K562 (cell line): ENCODE measurements around the gene RALB. TPM values are rescaled to one million over a fixed set of nuclear protein-coding genes. Genes with fewer than 3 reads are reported as not detected.

Experiments
- CBFA2T3 ChIP-seq: fragments of 450-650 bp; IDR thresholded peaks from 2 replicates; pipeline ENCODE4 v1.6.1; 2017
- CREB1 ChIP-seq, 2 experiments: sonication (generic) in 1 of 2; formaldehyde crosslinking in 1 of 2; IDR thresholded peaks; 2 replicates each; pipeline versions ENCODE4 v1.6.1 to v1.8.0; 2012 to 2022; ENCODE audit warnings: inconsistent platforms in 1 of 2, mild to moderate bottlenecking in 1 of 2, missing genetic modification reagents in 1 of 2, moderate library complexity in 1 of 2
- ESRRB ChIP-seq: fragments of 250-450 bp; sonication (Bioruptor Pico); IDR thresholded peaks from 2 replicates; pipeline ENCODE4 v1.5.0; 2020; ENCODE audit warnings: mild to moderate bottlenecking, moderate library complexity, borderline replicate concordance
- GABPB1 ChIP-seq: sonication (generic); formaldehyde crosslinking; IDR thresholded peaks from 2 replicates; pipeline ENCODE4 v1.8.0; 2022; ENCODE audit warnings: mild to moderate bottlenecking, missing genetic modification reagents
- HDAC8 ChIP-seq: fragments of 450-650 bp; IDR thresholded peaks from 2 replicates; pipeline ENCODE4 v1.6.1; 2016; ENCODE audit warnings: mild to moderate bottlenecking, missing genetic modification characterization, moderate library complexity, missing compliant biosample characterization
- KAT2B ChIP-seq: IDR thresholded peaks from one replicate; pipeline ENCODE4 v1.6.1; 2012; ENCODE audit warnings: low read depth, mild to moderate bottlenecking, control low read depth, inconsistent platforms, low read length, moderate library complexity
- MCM2 ChIP-seq: fragments of 450-650 bp; IDR thresholded peaks from 2 replicates; pipeline ENCODE4 v1.6.1; 2017; ENCODE audit warnings: low read depth, mild to moderate bottlenecking
- POLR3G ChIP-seq: IDR thresholded peaks from 2 replicates; pipeline ENCODE4 v1.6.1; 2011; ENCODE audit not compliant: insufficient read length, insufficient replicate concordance; ENCODE audit errors: extremely low read depth
- RUNX1 ChIP-seq: sonication (generic); IDR thresholded peaks from 2 replicates; pipeline ENCODE4 v1.6.1; 2016; ENCODE audit warnings: antibody characterized with exemption, low read depth
- ZC3H8 ChIP-seq: fragments of 450-650 bp; IDR thresholded peaks from 2 replicates; pipeline ENCODE4 v1.6.1; 2017
- polyA plus RNA-seq, 8 experiments: library from polyadenylated mRNA; depleted of rRNA in 4 of 8; stranded (reverse) in 5 of 8; unstranded in 3 of 8; fragments of >200 nt; fragmentation: Nextera tagmentation in 2 of 8; fragmentation: Illumina TruSeq in 1 of 8; extraction: Ambion mirVana in 2 of 8; extraction: Trizol in 1 of 8; gene quantifications; 2 replicates each; pipeline versions ENCODE4 v1.2.1 to v1.2.3, GENCODE V29; 2011 to 2014; ENCODE audit warnings: inconsistent platforms in 1 of 8, missing spikeins in 1 of 8
- total RNA-seq, 7 experiments: library from RNA; depleted of rRNA in 6 of 7; stranded (reverse); fragments of >200 nt in 6 of 7; fragmentation: Illumina TruSeq in 2 of 7; extraction: Trizol in 2 of 7; gene quantifications; 2 replicates each; pipeline versions ENCODE4 v1.2.1 to v1.2.3, GENCODE V29; 2011 to 2021; ENCODE audit warnings: low replicate concordance in 1 of 7
- TF ChIP-seq, protein P1 (sequence below), 2 experiments: fragments of 450-650 bp in 1 of 2; sonication (generic) in 1 of 2; formaldehyde crosslinking in 1 of 2; IDR thresholded peaks; 2 replicates each; pipeline versions ENCODE4 v1.7.1 to v1.9.0; 2016 to 2022; ENCODE audit warnings: inconsistent platforms in 1 of 2, mild to moderate bottlenecking in 1 of 2, missing genetic modification reagents in 1 of 2
- TF ChIP-seq, protein P2 (sequence below): IDR thresholded peaks from 3 replicates; pipeline ENCODE4 v1.6.1; 2011; ENCODE audit warnings: borderline replicate concordance, mild to moderate bottlenecking, moderate library complexity; ENCODE audit not compliant: insufficient read length; ENCODE audit errors: extremely low read depth
- TF ChIP-seq, protein P3 (sequence below), 2 experiments: fragments of 450-650 bp; IDR thresholded peaks; 2 replicates each; pipeline ENCODE4 v1.6.1; 2016

RALB gene
- total and polyA plus RNA-seq, 9 of the 15 experiments (the other 6 are each of a cell fraction or from before 2014, with no cell fraction given) = 14.8 to 65.6 (median 38.4) TPM

DNA sequence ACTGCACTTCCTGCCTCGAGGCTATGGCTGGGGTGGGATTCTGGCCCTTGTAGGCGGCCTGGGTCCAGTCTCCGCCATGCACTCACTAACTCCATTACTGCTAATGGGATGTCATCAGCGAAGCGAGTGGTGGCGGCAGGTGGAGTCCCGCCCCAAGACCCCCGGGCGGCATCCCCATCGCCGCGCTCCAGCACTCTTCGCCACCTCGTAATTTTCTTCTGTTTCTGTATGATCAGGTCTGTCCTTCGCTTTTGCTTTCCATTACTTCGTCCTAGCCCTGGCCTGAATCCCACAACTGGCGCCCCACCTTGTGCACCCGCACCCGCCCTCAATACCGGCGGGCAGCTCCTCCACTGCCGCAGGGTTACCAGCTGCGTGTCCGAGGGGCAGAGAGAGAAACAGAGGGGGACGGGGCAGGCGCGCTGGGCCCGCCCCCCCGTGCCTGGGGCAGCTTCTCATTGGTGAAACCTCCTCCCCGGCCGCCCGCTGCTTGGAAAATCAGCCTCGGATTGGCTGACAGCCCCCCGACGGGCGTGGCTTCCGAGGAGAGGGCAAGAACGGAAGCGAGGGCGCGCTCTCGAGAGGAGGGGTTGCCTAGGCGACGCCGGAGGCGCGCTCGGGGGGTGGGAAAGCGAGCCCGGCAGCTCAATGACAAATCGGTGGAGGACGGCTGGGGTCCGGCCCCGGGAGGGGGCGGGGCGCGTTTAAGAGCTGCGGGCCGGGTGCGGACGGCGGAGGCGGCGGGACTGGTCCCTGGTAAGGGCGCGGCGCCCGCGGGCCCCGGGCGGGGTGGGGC, at the start of gene RALB (continued):
- TF ChIP-seq, protein P1, sequence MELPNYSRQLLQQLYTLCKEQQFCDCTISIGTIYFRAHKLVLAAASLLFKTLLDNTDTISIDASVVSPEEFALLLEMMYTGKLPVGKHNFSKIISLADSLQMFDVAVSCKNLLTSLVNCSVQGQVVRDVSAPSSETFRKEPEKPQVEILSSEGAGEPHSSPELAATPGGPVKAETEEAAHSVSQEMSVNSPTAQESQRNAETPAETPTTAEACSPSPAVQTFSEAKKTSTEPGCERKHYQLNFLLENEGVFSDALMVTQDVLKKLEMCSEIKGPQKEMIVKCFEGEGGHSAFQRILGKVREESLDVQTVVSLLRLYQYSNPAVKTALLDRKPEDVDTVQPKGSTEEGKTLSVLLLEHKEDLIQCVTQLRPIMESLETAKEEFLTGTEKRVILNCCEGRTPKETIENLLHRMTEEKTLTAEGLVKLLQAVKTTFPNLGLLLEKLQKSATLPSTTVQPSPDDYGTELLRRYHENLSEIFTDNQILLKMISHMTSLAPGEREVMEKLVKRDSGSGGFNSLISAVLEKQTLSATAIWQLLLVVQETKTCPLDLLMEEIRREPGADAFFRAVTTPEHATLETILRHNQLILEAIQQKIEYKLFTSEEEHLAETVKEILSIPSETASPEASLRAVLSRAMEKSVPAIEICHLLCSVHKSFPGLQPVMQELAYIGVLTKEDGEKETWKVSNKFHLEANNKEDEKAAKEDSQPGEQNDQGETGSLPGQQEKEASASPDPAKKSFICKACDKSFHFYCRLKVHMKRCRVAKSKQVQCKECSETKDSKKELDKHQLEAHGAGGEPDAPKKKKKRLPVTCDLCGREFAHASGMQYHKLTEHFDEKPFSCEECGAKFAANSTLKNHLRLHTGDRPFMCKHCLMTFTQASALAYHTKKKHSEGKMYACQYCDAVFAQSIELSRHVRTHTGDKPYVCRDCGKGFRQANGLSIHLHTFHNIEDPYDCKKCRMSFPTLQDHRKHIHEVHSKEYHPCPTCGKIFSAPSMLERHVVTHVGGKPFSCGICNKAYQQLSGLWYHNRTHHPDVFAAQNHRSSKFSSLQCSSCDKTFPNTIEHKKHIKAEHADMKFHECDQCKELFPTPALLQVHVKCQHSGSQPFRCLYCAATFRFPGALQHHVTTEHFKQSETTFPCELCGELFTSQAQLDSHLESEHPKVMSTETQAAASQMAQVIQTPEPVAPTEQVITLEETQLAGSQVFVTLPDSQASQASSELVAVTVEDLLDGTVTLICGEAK (IDR thresholded peaks at IDR 0.05) = peak; percentile 36; the same call in 1 of the 2 replicates
- TF ChIP-seq, protein P1 (CRISPR knock-in tag; IDR thresholded peaks at IDR 0.05) = 0 out of 2 replicates have a peak, but pooled peaks have one; percentile 34
- TF ChIP-seq, protein P2, sequence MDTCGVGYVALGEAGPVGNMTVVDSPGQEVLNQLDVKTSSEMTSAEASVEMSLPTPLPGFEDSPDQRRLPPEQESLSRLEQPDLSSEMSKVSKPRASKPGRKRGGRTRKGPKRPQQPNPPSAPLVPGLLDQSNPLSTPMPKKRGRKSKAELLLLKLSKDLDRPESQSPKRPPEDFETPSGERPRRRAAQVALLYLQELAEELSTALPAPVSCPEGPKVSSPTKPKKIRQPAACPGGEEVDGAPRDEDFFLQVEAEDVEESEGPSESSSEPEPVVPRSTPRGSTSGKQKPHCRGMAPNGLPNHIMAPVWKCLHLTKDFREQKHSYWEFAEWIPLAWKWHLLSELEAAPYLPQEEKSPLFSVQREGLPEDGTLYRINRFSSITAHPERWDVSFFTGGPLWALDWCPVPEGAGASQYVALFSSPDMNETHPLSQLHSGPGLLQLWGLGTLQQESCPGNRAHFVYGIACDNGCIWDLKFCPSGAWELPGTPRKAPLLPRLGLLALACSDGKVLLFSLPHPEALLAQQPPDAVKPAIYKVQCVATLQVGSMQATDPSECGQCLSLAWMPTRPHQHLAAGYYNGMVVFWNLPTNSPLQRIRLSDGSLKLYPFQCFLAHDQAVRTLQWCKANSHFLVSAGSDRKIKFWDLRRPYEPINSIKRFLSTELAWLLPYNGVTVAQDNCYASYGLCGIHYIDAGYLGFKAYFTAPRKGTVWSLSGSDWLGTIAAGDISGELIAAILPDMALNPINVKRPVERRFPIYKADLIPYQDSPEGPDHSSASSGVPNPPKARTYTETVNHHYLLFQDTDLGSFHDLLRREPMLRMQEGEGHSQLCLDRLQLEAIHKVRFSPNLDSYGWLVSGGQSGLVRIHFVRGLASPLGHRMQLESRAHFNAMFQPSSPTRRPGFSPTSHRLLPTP = no peak
- TF ChIP-seq ESRRB (CRISPR knock-in tag) = no peak
- TF ChIP-seq RUNX1 = no peak
- peak; percentile 33; the same call in 1 of the 2 replicates for TF ChIP-seq CREB1 (IDR thresholded peaks at IDR 0.05)
- TF ChIP-seq CREB1 (CRISPR knock-in tag; IDR thresholded peaks at IDR 0.05) = no peak
- TF ChIP-seq POLR3G = no peak
- TF ChIP-seq ZC3H8 = no peak
- TF ChIP-seq CBFA2T3 = no peak
- TF ChIP-seq MCM2 = no peak
- TF ChIP-seq KAT2B = no peak
- no peak for TF ChIP-seq HDAC8 (tag)
- TF ChIP-seq GABPB1 (CRISPR knock-in tag) = no peak
- TF ChIP-seq, protein P3, sequence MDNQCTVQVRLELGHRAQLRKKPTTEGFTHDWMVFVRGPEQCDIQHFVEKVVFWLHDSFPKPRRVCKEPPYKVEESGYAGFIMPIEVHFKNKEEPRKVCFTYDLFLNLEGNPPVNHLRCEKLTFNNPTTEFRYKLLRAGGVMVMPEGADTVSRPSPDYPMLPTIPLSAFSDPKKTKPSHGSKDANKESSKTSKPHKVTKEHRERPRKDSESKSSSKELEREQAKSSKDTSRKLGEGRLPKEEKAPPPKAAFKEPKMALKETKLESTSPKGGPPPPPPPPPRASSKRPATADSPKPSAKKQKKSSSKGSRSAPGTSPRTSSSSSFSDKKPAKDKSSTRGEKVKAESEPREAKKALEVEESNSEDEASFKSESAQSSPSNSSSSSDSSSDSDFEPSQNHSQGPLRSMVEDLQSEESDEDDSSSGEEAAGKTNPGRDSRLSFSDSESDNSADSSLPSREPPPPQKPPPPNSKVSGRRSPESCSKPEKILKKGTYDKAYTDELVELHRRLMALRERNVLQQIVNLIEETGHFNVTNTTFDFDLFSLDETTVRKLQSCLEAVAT (IDR thresholded peaks at IDR 0.05) = no peak
